ENCODE measurements around the gene C16orf96.

The C16orf96 gene

DNA sequence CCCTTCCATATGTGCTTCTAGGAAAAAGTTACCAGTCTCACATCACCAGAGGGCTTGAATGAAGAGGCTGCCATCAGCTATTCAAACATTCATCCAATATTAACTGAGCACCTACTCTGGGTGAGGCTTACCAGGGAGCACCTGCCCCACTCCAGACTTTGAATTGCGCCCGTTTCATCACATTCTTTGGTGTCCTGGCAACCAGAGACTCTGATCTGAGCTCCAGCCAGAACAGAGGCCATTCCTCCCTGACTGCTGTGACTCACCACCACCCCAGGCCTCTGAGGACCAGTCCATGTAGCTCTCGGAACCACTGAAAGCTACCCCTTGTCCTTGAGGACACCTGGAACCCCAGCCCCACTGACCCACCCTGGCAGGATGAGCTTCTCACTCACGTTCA is at the start of gene C16orf96:
Gene C16orf96 (plus strand): TSS at position 229 of the 400 bp plus-strand sequence. CDS start 150 bp downstream, at position 379.
- DNase-seq (ENCODE audit: low read depth in 1 of 2, low spot score in 1 of 2): no peak

DNA sequence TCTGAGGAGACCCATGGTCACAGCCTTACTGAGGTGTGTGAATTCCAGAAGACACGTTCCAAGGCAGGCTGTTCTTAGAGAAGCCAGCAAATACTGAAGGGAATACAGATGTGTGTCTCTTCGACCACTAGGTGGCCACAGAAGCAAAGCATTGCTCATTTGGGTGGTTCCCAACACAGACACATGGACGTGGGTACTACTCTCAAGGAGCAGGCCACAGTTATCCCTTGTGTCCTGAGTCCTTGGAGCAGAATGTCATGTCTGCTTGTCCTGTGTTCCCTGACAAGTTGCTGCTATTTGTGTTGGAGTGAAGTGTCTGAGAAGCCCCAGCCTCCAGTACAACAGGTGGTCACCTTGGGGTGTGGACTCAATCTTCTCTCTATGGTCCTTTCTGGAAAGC is 49.7 kb upstream of the C16orf96 start:
- peak; percentile 16 to 56 for DNase-seq (ENCODE audit: low read depth in 1 of 2, low spot score in 1 of 2)

DNA sequence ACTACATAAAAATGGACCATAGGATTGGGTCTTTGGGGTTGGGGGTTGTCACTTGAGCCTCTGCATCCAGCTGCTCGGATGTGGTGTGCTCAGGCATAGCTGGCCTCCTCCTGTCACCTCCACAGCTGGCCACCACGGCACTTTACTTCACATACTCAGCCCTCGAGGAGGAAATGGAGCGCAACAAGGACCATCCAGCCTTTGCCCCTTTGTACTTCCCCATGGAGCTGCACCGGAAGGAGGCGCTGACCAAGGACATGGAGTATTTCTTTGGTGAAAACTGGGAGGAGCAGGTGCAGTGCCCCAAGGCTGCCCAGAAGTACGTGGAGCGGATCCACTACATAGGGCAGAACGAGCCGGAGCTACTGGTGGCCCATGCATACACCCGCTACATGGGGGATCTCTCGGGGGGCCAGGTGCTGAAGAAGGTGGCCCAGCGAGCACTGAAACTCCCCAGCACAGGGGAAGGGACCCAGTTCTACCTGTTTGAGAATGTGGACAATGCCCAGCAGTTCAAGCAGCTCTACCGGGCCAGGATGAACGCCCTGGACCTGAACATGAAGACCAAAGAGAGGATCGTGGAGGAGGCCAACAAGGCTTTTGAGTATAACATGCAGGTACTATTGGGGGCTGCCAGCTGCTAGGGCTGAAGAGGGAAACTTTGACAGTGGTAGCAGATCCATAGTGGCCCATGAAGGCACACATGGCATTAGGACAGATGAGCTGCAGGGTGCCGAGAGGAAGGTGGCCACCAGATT is 48.4 kb upstream of the C16orf96 start:
- DNase-seq (ENCODE audit: low read depth in 1 of 2, low spot score in 1 of 2): no peak

DNA sequence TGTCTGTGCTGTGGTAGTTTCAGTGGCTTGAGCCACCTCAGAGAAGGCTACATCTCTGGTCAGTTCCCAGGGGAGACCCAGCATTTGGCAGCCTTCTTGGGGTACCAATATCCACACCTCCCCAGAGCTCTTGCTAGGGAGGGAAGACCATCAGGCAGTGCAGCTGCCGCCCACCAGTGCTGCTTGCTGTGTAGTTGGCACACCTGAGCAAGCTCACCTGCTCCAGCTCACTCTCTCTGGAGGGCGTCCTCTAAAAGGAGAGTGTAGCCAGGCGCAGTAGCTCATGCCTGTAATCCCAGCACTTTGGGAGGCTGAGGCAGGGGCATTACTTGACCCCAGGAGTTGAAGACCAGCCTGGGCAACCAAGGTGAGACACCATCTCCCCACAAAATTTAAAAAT is 47.3 kb upstream of the C16orf96 start:
- DNase-seq (ENCODE audit: low read depth in 1 of 2, low spot score in 1 of 2): no peak

DNA sequence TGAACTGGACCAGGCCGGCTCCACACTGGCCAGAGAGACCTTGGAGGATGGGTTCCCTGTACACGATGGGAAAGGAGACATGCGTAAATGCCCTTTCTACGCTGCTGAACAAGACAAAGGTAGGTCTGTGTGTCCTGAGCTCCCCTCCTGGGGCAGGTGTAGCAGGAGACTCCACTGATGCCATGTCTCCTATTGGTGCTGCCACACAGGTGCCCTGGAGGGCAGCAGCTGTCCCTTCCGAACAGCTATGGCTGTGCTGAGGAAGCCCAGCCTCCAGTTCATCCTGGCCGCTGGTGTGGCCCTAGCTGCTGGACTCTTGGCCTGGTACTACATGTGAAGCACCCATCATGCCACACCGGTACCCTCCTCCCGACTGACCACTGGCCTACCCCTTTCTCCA is 46.7 kb upstream of the C16orf96 start:
- DNase-seq (ENCODE audit: low read depth in 1 of 2, low spot score in 1 of 2): no peak

DNA sequence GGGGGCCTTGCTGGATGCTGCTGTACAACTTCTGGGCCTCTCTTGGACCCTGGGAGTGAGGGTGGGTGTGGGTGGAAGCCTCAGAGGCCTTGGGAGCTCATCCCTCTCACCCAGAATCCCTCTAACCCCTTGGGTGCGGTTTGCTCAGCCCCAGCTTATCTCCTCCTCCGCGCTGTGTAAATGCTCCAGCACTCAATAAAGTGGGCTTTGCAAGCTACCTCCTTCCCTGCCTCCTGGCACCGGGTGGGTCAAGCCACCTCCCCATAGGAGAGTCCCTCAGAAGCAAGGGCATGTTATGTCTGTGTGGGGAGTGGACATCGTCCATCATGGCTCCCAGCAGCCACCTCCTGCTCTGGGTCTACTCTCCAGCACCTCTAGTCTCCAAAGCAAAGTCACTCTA is 46.0 kb upstream of the C16orf96 start:
- no peak for DNase-seq (ENCODE audit: low read depth in 1 of 2, low spot score in 1 of 2)

DNA sequence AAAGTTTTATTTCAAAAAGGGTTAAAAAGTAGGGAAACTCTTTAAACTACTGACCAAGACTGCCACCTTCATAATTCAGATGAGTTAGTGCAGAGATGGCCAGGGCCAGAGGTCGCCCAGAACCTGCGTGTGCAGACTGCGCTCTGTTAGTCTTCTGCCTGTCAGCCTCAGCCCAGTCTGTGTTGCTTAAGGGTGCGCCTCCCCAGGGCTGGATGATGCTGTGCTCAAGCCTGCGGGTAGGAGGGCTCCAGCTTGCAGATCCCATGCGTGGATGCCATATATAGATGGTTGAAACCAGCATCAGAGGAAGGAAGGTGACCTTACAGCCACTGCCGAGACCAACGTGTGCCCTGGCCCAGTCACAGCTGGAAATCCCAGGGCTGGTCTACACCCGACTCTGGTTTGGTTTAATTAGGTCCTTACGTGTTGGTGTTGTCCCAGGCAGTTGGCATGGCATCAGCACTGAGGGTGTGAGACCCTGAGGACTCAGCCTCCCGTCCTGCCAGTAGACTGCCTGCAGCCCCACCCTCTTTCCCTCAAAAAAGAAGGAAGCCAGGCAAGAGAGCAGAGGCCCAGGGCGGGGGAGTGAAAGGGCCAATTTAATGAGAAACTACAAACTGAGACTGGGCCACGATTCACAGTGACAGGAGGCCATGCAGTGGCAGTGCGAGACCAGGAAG is 45.3 kb upstream of the C16orf96 start:
- DNase-seq (ENCODE audit: low read depth in 1 of 2, low spot score in 1 of 2): no peak

DNA sequence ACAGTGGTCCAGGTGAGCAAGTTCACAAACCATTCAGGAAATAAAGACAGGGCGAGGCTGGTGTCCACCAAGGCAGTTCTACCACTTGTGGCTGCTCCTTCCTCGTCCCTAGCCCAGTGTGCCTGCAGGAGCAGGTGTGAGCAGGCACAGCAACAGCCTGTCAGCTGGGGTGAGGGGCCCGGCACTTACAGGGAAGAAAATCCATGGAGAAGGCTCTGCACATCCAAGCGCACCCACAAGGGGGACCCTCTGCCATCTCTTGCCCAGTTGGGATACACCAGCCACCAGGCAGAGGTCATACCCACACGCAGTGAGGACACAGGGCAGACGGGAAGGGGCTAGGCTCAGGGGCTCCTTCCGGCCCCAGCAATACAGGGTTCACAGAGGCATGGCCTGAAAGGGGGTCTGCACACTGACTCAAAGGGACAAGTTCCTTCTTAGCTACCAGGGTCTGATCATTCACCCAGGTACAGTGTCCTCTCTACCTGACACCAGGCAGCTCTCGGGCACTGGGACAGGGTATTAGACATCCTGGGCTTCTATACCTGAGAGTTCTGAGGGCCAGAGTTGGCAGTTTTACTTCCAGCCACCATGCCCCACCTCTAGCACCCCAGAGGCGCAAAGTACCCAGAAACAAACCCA is 44.6 kb upstream of the C16orf96 start:
- no peak for DNase-seq (ENCODE audit: low read depth in 1 of 2, low spot score in 1 of 2)

DNA sequence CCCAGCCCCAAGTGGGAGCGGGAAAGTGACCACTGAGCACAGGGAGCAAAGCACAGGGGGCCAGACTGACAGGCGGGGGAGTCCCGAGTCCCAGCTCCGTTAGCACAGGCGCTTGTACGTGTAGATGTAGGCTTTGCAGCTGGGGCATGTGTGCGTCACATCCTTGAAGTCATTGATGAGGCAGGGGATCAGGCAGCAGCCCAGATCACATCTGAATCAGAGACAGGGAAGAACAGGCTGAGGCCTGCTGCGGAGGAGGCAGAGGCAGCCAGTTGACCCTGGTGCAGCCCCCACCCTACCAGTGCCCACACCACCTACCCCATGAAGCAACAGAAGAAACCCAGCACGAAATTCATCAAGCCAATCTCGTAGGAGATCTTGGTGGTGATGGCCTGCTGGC is 43.7 kb upstream of the C16orf96 start:
- DNase-seq (ENCODE audit: low read depth in 1 of 2, low spot score in 1 of 2): no peak

DNA sequence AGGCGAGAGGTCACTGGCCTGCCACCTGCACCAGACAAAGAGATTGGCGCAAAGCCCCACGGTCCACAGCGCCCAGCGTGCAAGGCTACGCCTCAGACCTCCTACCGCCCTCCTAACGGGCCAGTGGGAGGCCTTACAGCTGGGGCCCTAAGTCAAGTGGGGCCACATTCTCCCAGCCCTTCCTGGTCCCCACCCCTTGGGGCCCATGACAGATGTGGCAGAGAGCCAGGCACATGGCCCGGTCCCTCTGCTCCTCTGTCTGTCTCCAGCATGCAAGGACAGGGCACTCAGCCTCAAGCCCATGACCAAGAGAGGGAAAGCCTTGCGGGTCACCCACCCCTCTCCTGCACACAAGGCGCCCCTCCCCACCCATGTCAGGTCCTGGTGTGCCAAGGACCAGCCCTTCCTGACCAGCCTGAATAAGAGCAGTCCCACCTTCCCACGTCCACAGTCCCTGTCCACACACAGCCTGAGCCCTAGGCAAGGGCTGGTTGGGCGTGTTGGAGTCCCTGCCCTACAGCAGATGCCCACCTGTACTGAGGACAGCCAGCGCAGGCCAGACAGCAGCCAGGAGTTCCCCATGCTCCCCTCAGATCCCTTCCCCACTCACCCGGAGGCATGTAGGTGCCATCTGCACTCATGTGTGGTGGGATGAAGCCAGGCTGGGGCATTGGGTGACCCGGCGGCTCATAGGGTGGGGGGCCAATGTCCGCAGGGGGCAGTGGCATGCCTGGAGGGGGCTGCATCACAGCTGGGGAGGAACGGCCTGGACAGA is 42.9 kb upstream of the C16orf96 start:
- DNase-seq (ENCODE audit: low read depth in 1 of 2, low spot score in 1 of 2): no peak

DNA sequence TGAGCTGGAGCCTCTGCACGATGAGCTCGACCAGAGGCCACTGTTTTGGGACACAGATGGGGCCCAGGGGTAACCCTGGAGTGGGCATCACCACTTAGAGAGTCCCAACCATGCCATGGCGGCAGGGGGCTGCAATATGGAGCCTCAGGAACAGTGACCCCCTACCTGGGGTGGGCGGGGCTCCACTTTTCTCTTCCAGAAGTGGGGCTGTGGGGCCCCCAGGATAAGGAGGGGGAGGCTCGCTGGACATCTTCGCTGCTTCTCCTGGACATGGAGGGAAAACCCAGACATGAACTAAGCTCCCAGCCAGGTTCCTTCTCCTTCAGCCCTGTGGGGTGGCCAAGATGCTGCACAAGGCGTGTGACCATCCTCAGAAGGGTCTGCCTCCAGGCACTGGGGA is 42.3 kb upstream of the C16orf96 start:
- no peak for DNase-seq (ENCODE audit: low read depth in 1 of 2, low spot score in 1 of 2)

DNA sequence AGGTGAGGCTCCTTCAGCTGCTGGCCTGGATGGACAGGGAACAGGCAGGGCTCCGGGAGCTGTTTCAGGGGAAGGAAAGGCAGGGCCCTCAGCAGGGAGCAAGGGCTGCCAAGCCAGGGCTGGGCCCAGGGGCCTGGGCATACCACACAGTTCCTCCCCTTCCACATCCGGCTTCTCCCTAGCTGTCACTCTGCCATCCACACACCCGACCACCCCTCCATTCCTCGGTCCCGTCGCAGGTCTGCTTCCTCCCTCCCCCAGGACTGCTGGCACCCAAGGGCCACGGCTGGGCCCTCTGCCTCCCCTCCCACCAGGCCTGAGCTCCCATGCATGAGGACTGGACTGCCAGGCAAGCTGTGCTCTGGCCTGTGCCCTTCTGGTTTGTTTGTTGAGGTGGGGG is 41.5 kb upstream of the C16orf96 start:
- DNase-seq (ENCODE audit: low read depth in 1 of 2, low spot score in 1 of 2): no peak

DNA sequence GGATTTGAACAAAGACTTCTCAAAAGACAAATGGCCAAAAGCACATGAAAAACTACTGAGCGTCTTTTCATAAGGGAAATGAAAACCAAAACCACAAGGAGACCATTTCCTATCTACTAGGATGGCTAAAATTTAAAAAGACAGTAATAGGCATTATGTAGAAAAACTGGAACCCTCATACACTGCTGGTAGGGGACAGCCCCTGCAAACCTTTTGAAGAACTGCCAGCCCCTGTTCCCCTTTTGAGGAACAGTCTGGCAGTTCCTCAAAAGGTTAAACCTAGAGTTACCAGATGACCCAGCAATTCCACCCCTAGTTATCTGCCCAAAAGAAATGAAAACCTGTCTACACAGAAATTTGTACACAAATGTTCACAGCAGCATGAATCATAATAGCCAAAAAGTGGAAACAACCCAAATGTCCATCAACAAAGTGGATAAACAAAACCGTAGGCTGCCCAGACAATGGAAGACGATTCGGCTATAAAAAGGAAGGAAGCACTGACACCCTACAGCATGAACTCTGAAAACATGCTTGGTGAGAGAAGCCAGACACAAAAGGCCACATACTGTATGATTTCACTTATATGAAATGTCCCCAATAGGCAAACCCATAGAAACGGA is 40.4 kb upstream of the C16orf96 start:
- no peak for DNase-seq (ENCODE audit: low read depth in 1 of 2, low spot score in 1 of 2)

DNA sequence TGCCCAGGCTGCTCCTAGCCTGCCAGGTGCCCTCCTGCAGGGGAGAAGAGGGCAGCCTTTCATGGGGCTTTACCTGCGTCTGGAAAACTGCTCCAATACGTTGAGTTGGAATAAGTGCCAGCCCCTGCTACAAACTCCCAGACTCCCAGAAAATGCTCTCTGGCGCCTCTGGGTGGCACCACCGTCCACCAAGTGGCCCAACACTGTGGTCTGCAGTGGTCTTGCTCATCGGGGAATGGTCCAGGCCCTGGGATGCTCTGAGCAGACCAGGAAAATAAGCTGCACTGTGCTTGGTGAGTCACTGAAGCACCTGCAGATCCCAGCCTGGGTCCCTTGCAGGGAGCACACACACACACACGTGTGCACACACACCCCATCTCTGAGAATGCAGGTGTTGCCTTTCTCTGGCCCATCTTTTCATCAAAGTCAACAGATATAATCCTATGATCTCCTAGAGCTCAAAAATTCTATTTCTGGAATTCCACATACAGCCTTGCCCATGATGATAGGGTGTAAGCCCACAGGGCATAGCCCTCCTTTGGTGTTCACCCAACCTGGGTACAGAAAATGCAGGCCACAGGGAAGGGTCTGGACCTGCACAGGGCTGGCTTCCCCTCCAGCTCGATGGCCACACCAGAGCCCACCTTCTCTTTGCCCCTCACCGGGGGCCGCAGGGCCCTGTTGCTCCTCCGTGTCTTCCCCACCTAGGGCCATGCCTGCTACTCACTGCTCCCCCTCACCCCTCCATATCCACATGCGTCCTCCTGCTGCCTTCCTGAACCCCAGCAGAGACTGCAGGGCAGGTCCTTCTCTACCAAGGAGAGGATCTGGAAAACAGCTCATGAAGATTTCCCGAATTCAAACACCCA is 38.1 kb upstream of the C16orf96 start:
- DNase-seq (ENCODE audit: low read depth in 1 of 2, low spot score in 1 of 2): no peak

DNA sequence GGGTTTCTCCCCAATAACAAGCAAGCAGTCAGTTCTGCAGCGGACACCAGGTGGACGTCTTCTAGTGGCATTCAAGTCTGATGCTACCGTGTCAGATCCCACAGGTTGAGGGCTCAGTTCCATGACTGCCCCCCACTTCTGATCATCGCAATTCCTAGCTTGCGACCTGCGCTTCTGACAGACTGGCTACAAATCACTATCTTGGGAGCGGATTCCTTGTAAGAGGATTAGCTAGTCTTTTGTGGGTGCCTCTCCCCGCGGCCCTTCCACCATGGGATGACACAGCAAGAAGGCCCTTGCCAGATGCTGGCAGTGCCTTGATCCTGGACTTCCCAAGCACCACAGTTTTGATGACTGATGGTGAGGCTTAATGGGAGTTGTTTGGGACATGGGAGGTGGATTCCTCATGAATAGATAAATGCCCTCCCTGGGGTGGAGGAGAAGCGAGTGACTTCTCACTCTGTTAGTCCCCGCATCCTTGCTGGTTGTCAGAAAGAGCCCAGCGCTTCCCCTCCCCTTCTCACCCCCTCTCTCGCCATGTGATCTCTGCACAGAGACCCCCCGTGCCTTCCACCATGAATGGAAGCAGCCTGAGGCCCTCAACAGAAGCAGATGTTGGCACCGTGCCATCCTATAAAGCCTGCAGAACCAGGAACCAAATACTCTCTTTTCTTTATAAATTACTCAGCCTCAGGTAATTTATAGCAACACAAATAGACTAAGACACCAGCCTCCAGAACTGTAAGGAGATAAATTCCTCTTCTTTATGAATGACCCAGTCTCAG is 36.7 kb upstream of the C16orf96 start:
- DNase-seq (ENCODE audit: low read depth in 1 of 2, low spot score in 1 of 2): no peak

DNA sequence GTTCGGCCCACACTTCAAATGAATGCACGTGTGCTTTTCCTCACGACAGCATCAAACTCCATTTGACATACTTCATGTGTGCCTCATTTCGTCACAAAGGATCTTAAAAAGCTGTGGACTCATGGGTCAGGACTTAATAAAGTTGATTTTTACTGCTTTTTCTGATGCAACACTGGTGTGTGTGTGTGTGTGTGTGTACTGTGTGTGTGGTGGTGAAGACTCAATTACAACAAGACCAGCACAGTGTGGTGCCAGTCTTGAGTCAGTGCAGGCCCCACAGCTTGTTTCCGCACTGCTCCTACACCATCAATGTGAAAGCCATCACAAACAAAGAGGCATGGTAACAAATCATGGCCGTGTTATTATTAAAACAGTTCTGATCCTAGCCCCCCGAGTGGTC is 35.2 kb upstream of the C16orf96 start:
- no peak for DNase-seq (ENCODE audit: low read depth in 1 of 2, low spot score in 1 of 2)

DNA sequence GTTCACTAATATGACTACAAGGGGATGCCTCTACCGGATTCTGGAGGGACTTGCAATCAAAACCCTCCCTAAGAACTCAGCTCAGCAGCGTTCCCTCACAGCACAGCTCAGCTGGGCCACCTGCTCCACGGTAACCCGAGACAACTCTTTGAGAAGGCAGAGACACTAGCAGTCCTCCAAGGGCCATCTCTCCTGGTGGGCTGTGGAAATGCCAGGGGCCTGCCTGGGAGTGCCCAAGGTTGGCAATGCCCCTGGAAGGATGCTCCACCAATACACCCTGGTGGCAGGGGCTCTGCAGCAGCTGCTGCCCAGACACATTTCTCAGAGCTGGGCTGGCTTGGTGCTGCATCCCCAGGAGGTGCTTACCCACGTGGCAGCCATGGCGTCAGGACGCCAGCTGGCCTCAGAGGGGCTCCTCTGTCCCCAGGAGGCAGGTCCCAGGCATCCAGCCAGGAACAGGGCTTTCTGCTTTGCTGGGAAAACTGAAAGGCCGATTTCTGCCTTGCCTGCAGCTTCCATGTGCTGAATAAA is 34.0 kb upstream of the C16orf96 start:
- DNase-seq (ENCODE audit: low read depth in 1 of 2, low spot score in 1 of 2): no peak

DNA sequence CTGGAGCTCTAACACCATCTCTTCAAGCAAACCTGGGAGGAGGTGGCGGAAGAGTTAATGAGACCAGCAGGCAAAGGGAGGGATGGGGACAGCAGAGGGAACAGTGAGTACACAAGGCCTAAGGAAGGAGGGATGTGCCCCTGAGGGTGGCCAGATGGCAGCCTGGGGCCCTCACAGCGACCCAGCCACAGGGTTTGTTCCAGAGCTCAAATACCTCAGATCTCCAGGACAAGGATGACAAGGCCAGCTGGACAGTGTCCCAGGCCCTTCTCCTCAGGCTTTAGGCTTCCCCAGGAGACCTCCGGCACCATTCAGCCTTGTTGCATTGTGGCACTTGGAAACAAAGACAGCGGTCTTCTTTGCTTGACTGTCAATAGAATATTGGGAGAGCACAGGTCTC is 32.5 kb upstream of the C16orf96 start:
- DNase-seq (ENCODE audit: low read depth in 1 of 2, low spot score in 1 of 2): no peak

DNA sequence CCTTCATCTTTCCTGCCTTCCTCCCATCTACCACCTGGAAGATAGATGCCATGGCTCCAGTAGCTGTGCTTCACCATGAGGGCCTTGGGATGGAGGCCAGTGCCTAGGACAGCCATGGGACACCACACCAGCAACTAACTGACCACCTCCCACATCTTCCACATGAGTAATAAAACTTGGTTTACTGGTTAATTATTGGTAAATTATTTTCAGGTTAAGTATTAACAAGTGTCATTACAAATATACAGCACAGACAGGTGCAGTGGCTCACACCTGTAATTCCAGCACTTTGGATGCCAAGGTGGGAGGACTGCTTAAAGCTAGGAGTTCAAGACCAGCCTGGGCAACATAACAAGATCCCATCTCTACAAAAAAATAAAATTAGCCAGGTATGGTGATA is 31.6 kb upstream of the C16orf96 start:
- no peak for DNase-seq (ENCODE audit: low read depth in 1 of 2, low spot score in 1 of 2)
